Subcutaneous adipose tissue (tissue), 4 donors: Measurements from ENCODE around the gene HTT. TPM values are rescaled to one million over a fixed set of nuclear protein-coding genes. Genes with fewer than 3 reads are reported as not detected.

Experiments used
- total RNA-seq, 4 donors: library from RNA; depleted of rRNA; stranded (reverse); fragments of >200 nt; gene quantifications; one replicate each; pipeline ENCODE4 v1.1.0, GENCODE V29; 2016
- TF ChIP-seq, protein P1 (sequence below): fragments of 450-650 bp; IDR thresholded peaks from one replicate; pipeline ENCODE4 v1.5.1; 2016; ENCODE audit warnings: low read depth, mild to moderate bottlenecking, control low read depth, antibody characterized with exemption, moderate library complexity

The HTT gene
- total RNA-seq, 4 donors from 2014 or later: 48.2 to 79.3 (median 72.1) TPM

DNA sequence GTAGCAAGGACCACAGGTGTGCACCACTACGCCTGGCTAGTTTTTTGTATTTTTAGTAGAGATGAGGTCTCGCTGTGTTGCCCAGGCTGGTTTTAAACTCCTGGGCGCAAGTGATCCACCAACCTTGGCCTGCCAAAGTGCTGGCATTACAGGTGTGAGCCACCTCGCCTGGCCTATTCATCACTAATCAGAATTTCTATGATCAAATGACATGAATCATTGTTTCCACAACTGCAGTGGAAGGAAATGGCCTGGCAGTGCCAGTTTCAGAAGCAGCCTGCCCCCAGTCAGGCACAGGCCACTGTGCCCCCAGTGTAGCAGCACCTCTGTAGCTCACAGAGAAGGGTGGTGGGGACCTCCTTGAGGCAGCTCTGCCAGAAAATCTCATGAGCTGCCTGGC, 108.5 kb downstream of the HTT start:
- TF ChIP-seq, protein P1, sequence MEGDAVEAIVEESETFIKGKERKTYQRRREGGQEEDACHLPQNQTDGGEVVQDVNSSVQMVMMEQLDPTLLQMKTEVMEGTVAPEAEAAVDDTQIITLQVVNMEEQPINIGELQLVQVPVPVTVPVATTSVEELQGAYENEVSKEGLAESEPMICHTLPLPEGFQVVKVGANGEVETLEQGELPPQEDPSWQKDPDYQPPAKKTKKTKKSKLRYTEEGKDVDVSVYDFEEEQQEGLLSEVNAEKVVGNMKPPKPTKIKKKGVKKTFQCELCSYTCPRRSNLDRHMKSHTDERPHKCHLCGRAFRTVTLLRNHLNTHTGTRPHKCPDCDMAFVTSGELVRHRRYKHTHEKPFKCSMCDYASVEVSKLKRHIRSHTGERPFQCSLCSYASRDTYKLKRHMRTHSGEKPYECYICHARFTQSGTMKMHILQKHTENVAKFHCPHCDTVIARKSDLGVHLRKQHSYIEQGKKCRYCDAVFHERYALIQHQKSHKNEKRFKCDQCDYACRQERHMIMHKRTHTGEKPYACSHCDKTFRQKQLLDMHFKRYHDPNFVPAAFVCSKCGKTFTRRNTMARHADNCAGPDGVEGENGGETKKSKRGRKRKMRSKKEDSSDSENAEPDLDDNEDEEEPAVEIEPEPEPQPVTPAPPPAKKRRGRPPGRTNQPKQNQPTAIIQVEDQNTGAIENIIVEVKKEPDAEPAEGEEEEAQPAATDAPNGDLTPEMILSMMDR: no peak

DNA sequence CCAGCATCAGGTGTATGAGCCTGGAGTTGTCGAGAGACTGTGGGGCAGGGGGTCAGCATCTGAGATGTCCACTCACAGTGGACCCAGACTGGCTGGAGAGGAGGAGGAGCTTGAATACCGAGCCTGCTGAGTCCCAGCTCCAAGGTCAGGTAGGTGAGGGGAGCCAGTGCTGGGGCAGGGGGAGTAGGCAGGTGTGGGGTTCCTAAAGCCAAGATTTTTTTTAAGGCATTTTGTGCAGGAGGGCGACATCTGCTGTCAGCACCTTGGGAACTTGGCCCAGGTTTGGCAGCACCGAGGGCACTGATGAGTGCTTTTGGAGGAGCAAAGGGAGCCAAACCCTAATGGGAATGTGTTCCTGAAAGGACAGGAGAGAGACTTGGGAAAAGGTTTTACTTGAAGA, 110.2 kb downstream of the HTT start:
- TF ChIP-seq, protein P1: no peak

DNA sequence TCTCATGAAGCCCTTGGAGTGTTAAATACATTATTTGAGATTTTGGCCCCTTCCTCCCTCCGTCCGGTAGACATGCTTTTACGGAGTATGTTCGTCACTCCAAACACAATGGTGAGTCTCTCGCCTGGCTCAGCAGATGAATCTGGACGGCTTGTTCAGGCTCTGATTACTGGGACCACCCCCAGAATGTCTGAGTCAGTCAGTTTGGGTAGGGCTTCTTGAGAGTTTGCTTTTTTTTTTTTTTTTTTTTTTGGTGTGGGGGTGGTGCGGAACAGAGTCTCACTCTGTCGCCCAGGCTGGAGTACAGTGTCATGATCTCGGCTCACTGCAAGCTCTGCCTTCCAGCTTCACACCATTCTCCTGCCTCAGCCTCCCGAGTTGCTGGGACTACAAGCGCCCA, 112.1 kb downstream of the HTT start:
- TF ChIP-seq, protein P1: no peak

DNA sequence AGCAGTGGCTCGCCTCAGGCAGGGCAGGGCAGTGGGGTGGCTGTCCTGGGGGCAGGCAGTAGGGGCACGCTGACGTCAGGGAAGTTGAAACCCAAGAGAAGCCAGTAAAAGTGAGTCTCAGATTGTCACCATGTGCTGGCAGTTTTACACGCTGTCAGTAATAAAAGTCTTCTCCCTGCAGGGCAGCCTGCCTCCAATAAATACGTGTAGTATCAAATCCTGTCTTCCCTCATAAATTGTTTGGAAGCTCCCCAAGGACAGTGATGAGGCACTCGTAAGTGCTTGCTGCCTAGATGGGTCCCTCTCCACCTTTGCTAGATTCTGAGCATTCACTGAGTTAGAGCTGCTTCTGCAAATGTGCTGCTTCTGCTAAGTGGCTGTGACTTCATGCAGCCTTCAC, 113.6 kb downstream of the HTT start:
- TF ChIP-seq, protein P1: no peak

DNA sequence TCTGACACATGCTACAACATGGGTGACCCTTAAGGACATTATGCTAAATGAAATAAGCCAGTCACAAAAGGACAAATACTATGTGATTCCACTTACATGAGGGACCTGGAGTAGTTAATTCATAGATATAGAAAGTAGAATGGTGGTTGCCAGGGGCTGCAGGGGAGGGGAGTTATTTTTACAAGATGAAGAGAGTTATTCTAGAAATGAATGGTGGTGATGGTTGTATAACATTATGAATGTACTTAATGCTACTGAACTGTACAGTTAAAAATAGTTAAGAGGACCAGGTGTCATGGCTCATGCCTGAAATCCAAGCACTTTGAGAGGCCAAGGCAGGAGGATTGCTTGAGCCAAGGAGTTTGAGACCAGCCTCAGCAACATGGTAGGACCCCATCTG, 115.0 kb downstream of the HTT start:
- TF ChIP-seq, protein P1: no peak

DNA sequence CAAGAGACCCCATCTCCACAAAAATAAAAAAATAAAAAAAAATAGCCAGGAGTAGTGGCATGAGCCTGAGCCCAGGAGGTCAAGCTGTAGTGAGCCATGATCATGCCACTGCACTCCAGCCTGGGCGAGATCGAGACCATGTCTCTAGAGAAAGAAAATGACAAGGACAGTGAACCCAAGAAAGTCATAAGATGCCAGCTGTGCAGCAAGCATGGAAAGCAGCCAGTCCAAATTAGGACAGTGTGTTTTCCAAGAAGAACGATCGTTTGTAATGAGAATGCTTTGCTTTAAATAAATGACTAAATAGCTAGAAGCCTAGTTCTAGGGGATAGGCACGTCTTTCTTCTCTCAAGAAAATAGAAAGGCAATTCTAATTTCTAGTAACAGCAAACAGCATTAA, 116.1 kb downstream of the HTT start:
- TF ChIP-seq, protein P1: no peak

DNA sequence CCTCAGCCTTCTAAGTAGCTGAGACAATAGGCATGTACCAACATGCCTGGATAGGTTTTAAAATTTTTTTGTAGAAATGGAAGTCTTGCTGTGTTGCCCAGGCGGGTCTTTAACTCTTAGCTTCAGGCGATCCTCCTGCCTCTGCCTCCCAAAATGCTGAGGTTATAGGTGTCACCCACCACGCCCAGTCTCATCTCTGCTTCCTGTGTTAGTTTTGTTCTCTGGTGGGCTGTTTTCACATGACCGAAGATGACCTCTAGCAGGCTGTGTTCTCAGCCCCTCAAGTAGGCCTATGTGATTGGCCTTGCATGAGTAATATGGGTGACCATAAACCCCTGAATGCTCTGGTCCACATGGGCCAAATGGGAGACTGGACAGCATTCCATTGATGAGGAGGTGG, 117.7 kb downstream of the HTT start:
- TF ChIP-seq, protein P1: no peak

DNA sequence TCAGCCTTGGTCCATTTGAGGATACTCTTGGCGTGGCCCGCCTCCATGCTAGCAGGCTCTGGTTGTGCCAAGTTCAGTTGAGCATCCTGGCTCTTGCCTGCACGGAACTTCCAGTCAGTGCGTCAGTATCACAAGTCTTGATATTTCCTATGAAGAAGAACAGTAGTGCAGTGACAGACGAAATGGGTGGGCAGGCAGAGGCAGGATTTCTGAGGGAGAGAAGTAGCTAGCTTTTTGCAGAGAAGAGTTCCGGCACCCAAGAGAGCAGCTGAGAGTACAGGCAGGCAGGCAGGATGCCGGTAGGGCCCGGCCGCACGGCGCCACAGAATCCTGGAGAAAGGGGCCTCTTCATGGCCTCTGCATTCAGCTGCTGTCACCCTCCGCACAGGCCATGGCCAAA, 118.3 kb downstream of the HTT start:
- TF ChIP-seq, protein P1: no peak
